HG03378 (cell line): ENCODE measurements around the gene SSBP2.
"Not testable (repeated sequence)": the region's sequence is repeated elsewhere in the genome, so short reads cannot be mapped to it uniquely, and the experiment has no call there.

Experiments used
- ATAC-seq: cut with Tn5 transposase; IDR thresholded peaks from one replicate; pipeline ENCODE4 v1.9.1; 2021; ENCODE audit warnings: mild to moderate bottlenecking, moderate library complexity; ENCODE audit not compliant: unreplicated experiment

The SSBP2 gene

DNA sequence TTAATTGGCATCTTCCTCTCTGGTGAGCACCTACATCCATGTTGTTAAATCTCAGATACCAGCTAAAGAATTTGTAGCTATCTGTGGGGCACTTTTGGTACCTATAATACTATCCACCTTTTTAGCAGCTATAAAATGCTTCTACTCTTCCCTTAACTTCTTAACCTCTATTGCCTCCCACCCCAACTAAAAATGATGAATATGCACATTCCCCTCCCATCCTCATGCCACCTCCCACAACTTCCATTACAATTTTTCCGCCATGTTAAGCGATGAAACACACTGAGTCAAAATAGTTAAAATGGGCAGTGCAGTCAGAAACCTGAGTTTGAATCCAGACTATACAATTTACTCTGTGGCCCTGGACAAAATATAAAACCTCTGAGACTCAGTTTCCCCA, 10.1 kb downstream of the SSBP2 start:
- ATAC-seq, result no peak

GRCh38 chr5:81739291-81739690, 11.6 kb downstream of the SSBP2 start:
- ATAC-seq, result no peak

DNA sequence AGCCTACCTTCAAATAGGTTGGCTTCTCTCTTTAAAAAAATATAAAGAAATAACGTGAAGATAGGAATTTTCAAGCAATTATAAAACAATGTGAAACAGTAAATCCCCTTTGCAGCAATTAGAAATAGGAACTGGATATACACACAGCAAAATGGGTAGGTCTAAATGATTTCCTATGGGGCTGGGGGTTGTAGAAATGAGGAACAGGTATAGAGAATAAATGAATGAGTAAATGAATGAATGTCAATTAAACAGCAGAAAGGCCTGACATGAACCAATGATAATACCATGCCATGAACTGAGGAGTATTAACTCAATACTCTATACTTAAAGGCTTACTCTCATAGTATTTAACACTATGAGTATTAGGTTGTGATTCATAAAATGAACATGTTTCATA, 21.6 kb downstream of the SSBP2 start:
- ATAC-seq, result no peak

- ATAC-seq, result no peak
These were observed 22.6 kb downstream of the SSBP2 start for GRCh38 chr5:81728301-81728700.

DNA sequence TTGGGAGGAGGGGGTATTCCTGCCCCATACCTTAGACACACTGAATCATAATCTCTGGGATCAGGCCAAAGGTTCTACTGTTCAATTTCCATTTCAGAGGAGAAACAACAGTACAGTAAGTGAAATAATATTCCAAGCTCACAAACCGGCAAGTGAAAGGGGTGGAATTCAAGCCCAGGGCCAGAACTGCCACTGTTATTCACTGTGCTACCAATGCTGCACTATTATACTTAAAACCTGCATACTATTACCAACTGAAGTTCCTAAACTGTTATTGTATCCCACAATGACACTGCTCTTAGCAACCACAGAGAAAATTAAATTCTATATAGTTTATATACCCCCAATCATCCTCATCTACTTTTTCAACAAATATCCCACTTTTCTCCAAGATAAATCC, 24.6 kb downstream of the SSBP2 start:
- no peak for ATAC-seq

GRCh38 chr5:81724571-81724970, 26.3 kb downstream of the SSBP2 start:
- ATAC-seq, result no peak

DNA sequence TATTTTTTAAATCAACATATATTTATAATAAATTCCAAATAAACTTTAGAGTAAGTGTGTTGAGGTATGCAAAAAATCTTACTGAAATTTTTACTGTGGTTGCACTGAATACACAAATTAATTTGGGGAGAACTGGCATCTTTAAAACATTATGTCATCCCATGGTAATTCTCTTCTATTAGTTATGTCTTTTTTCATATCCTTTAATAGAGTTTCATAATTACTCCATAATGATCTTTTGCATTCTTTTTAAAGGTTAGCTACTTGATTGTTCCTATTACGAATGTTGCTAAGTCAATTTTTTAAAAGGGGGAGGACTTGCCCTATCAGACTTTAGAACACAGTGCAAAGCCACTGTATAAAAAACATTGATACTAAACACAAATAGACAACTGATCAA, 26.8 kb downstream of the SSBP2 start:
- no peak for ATAC-seq

DNA sequence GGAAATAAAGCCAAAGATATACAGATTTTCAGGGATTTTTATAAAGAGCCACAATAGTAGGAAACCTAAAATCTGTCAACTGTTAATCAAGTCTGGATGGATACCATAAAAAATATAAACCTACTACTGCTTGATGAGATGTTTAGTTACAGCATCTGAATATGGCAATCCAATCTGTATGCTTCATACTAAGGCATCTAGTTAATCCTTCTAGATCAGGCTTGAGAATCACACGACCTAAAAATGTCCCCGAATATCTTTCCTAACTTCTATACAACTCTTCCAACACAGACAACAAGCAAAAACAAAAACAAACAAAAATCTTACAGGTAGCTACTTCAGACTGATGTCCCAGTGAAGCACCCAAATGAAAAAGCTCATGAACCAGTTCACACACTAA, 29.8 kb downstream of the SSBP2 start:
- no peak for ATAC-seq

DNA sequence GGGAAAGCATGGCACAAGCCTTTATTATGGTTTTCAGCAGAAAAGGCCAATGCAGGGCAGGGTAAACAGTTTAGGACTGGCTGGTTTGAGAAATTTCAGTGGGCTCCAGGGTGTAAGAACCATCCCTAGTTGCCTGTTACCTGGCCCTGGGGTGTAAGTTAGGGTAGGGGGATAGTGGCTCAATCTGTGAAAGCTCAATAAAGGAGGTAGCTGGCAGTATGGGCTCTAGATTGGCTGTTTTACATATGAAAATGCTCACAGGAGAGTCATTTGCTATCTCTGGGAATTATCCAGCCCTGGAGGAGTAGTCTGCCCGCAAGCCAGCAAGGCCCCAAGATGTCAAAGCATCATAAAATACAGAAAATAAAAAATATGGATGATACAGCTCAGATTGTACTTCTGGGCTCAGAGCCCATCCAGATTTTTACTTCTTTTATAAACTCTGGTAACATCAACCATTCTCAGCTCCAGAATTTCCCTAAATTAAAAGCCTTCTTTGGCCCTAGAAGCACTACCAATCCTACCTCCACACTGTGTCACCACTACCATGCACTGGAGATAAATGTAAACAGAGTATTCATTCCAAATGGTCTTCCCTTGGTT, 31.1 kb downstream of the SSBP2 start:
- ATAC-seq, result no peak

- no peak for ATAC-seq
These were observed 32.6 kb downstream of the SSBP2 start for GRCh38 chr5:81718300-81718699.

DNA sequence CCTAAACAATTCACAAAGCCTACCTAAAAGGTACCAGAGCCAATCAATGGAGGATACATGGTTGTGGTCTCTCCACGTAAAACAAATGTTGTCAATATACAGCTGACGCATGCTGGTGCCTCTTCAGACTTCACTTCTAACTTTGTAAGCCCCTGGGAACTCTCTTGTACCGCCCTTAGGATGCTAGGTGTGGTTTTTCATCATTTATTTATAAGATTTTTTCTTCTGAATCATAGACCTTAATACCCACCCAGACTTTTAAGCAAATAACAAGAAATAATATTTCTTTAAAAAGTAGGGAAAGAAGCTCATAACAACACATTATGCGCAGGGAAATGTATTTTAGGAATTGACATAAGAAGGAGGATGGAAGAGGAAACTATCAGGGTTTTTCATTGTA, 33.0 kb downstream of the SSBP2 start:
- ATAC-seq, result no peak

GRCh38 chr5:81717226-81717625, 33.7 kb downstream of the SSBP2 start:
- ATAC-seq, result no peak

- ATAC-seq, result not testable (repeated sequence)
These were observed 36.8 kb downstream of the SSBP2 start for GRCh38 chr5:81714076-81714475.

DNA sequence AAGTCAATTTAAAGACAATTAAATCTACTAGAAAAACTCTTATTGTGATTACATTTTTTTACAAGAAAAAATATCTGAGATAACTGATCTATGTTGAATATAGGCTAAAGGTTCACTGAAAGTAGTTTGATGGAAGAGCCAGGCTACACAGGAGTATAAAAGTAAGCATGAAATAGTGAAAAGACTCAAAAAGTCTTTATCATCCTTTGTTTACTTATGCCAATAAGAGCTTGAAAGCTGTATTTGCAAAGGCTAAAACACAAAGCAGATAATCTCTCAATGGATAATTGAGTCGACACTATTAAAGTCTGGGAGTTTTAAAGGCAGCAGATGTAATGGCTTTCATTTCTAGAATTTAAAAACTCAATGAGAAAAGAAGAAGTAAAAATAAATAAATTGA, 42.0 kb downstream of the SSBP2 start:
- no peak for ATAC-seq

- ATAC-seq, result no peak
These were observed 47.1 kb downstream of the SSBP2 start for GRCh38 chr5:81703840-81704239.

GRCh38 chr5:81700166-81700565, 50.7 kb downstream of the SSBP2 start:
- ATAC-seq, result no peak

GRCh38 chr5:81698813-81699212, 52.1 kb downstream of the SSBP2 start:
- no peak for ATAC-seq

- no peak for ATAC-seq
These were observed 54.2 kb downstream of the SSBP2 start for GRCh38 chr5:81696418-81697397.

- ATAC-seq, result no peak
These were observed 56.2 kb downstream of the SSBP2 start for GRCh38 chr5:81694726-81695125.

- no peak for ATAC-seq
These were observed 62.7 kb downstream of the SSBP2 start for GRCh38 chr5:81688215-81688614.

DNA sequence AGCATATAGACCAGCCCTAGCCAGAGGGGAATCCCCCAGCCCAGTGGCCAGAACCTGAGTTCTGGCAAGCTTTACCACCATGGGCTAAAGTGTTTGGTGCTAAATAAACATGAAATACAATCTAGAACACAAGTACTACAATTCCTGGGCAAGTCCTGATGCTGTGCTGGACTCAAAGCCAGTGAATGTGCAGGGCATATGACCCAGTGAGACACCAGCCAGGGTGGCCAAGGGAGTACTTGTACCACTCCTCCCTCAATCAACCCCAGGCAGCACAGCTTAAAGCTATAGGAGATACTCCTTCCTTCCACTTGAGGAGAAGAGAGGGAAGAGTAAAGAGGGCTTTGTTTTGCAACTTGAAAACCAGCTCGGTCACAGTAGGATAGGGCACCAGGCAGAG, 63.6 kb downstream of the SSBP2 start:
- ATAC-seq, result no peak

DNA sequence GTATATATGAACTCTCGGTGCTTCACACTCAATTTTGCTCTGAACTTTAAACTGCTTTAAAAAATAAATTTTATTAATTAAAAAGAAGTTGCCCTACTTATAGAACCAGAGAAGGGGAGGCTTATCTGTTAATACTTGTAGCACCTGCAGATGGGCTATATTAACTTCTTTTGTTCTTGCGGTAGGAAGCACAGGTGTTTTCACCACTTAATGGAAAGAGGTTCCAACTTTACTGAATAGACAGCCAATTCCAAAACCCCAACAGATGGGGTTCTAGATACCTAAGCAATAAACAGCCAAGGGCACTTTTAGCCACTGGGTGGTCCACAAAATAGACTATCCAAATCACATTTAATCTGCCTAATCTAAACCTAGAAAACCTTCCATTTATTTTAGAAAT, 65.4 kb downstream of the SSBP2 start:
- ATAC-seq, result no peak
